NOMO-1 treated with DMSO at 0.1 percent for 48 hours (cell line): Measurements from ENCODE around the gene ESRRA.

ENCODE experiments used
- DNase-seq: peaks from one replicate; lab custom pipeline; 2025; ENCODE audit not compliant: unreplicated experiment; lab: John Stamatoyannopoulos, UW

The ESRRA gene

GRCh38 chr11:64275031-64275800, 30.1 kb upstream of the ESRRA start:
- DNase-seq = no peak

- no peak for DNase-seq
Observed at GRCh38 chr11:64275841-64276240, 29.5 kb upstream of the ESRRA start.

GRCh38 chr11:64276653-64277431, 28.5 kb upstream of the ESRRA start:
- DNase-seq = no peak

GRCh38 chr11:64278576-64279190, 26.6 kb upstream of the ESRRA start:
- no peak for DNase-seq

- DNase-seq = no peak
Observed at GRCh38 chr11:64281957-64282770, 23.2 kb upstream of the ESRRA start.

GRCh38 chr11:64283092-64283491, 22.2 kb upstream of the ESRRA start:
- DNase-seq = no peak

- DNase-seq = peak; percentile 93
Observed at GRCh38 chr11:64284048-64284961, 21.0 kb upstream of the ESRRA start, which contains the start of gene BAD. Gene BAD (minus strand): TSS chr11:64284665. CDS start chr11:64284368, 297 bp downstream.

- DNase-seq = peak; percentile 63
Observed at GRCh38 chr11:64284962-64285884, 20.1 kb upstream of the ESRRA start, which contains the start of gene GPR137. Gene GPR137 (plus strand): TSS chr11:64285848. CDS start chr11:64286525, 677 bp downstream.

GRCh38 chr11:64285885-64286800, 19.2 kb upstream of the ESRRA start:
- DNase-seq = no peak

- DNase-seq = no peak
Observed at GRCh38 chr11:64286801-64287159, 18.5 kb upstream of the ESRRA start.

GRCh38 chr11:64287676-64288352, 17.5 kb upstream of the ESRRA start:
- DNase-seq = no peak

GRCh38 chr11:64288353-64288750, 17.0 kb upstream of the ESRRA start:
- no peak for DNase-seq

- no peak for DNase-seq
Observed at GRCh38 chr11:64289002-64289564, 16.2 kb upstream of the ESRRA start.

- no peak for DNase-seq
Observed at GRCh38 chr11:64290352-64291261, 14.7 kb upstream of the ESRRA start.

GRCh38 chr11:64291262-64291751, 14.0 kb upstream of the ESRRA start, which contains the start of gene KCNK4:
Gene KCNK4 (plus strand): TSS chr11:64291302. CDS start chr11:64293019, 1,717 bp downstream.
- DNase-seq = no peak
